SK-N-MC (cell line): Measurements from ENCODE around the gene PEX11B.

ENCODE experiments used
- EZH2 ChIP-seq: fragments of 200-600 bp; sonication (generic); IDR thresholded peaks from one replicate; pipeline ENCODE4 v1.6.1; 2017; ENCODE audit warnings: antibody characterized with exemption
- POLR2AphosphoS5 ChIP-seq: IDR thresholded peaks from 2 replicates; pipeline ENCODE4 v1.6.1; 2012; ENCODE audit warnings: mild to moderate bottlenecking, low read depth, low read length, borderline replicate concordance

DNA sequence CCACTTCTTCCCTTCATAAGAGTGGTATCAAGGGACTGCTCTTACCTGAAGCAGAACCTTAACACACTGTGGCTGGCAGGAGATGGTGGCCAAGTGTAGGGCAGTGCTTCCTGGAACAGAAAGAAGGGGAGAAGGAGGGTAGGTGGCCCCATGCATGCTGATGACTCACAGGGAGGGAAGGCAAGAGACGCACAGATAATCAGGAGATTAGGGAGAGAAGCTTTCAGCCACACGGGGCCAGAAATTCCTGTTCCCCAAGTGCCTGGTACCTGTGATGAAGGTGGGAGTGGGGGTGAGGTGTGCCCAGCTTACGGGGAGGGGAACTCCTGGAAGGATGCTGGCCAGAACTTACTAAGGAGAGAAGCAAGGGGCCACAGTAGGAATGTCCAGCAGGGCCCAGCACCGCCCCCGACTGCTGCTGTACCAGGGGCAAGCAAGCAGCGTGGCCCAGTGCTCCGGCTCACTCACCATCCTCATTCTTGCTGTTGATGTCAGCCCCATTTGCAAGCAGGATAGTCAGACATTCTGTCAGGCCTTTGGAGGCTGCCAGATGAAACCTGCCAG lies 40.5 kb downstream of the PEX11B start:
- TF ChIP-seq POLR2AphosphoS5 (no peak), EZH2 (no peak)
